Measurements from ENCODE around the gene ENOX2. TPM values are rescaled to one million over a fixed set of nuclear protein-coding genes. Genes with fewer than 3 reads are reported as not detected.
A peak's percentile ranks its signal among the peaks of the same experiment; 100 is the strongest.

The ENOX2 gene
- total RNA-seq, 1 donor from 2014 or later = 13.2 TPM

- no peak for DNase-seq
- no peak for ATAC-seq
- intact Hi-C loops (cut with micrococcal nuclease) = no loop called here
Measured at GRCh38 chrX:130593911-130594310, 309.1 kb downstream of the ENOX2 start.

GRCh38 chrX:130592204-130592603, 310.8 kb downstream of the ENOX2 start:
- DNase-seq (no peak), ATAC-seq (no peak)
- intact Hi-C loops (cut with micrococcal nuclease) = no loop called here

- intact Hi-C loops (cut with micrococcal nuclease) = no loop called here
- no peak for DNase-seq
- no peak for ATAC-seq
Measured at GRCh38 chrX:130578906-130579305, 324.1 kb downstream of the ENOX2 start.

GRCh38 chrX:130577431-130577830, 325.6 kb downstream of the ENOX2 start:
- DNase-seq = no peak
- ATAC-seq = no peak
- intact Hi-C loops (cut with micrococcal nuclease) = no loop called here

GRCh38 chrX:130575831-130576389, 327.1 kb downstream of the ENOX2 start:
- intact Hi-C loops (cut with micrococcal nuclease) = no loop called here
- DNase-seq = peak; percentile 44
- ATAC-seq = no peak

Other genes with a start within 250 kb of the ENOX2 start
- gene ARHGAP36, start 155.1 kb upstream of the ENOX2 start, total RNA-seq = not detected